PFSK-1 (cell line): ENCODE data around the gene MAP2.

Source experiments
- FOXP2 ChIP-seq: optimal IDR thresholded peaks from 2 replicates; pipeline ENCODE3; 2011; ENCODE audit warnings: borderline replicate concordance, control low read depth, inconsistent platforms; ENCODE audit not compliant: insufficient read depth; ENCODE audit errors: extremely low read length, extremely low read depth
- POLR2AphosphoS5 ChIP-seq: IDR thresholded peaks from 2 replicates; pipeline ENCODE4 v1.6.1; 2012; ENCODE audit warnings: low read depth, mild to moderate bottlenecking, control low read depth, low read length, moderate library complexity
- REST ChIP-seq, 2 experiments: IDR thresholded peaks; 2 replicates each; pipeline versions ENCODE4 v1.6.1 to v1.8.0; 2011 to 2012; ENCODE audit warnings: low read depth in 2 of 2, low read length in 2 of 2, control low read depth in 1 of 2, inconsistent platforms in 1 of 2, mild to moderate bottlenecking in 1 of 2, moderate library complexity in 1 of 2; ENCODE audit not compliant: insufficient read depth in 1 of 2
- SIN3A ChIP-seq: IDR thresholded peaks from 2 replicates; pipeline ENCODE4 v1.6.1; 2012; ENCODE audit warnings: mild to moderate bottlenecking, low read length, moderate library complexity, borderline replicate concordance; ENCODE audit not compliant: insufficient read depth
- TAF1 ChIP-seq: IDR thresholded peaks from 2 replicates; pipeline ENCODE4 v1.6.1; 2012; ENCODE audit warnings: low read length, control low read depth, borderline replicate concordance; ENCODE audit not compliant: insufficient read depth

The MAP2 gene

DNA sequence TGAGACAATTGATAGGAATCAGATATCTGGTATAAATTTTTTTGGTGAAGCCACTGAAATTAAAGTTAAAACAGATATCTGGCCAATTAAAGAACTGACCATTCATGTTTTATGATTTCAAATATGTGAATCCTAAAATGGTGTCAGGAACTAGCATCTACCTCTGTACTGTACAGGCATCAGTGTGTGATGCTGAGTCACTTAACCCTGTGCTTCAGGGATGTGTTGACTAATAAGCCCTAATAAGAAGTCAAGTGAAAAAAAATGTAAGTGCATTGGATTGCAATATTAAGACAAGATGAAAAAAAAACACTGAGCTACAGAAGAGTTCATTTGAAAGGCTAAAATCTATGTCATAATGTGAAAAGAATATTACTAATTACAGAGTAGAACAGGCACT lies 338.7 kb downstream of the MAP2 start:
- TF ChIP-seq POLR2AphosphoS5: no peak
- TF ChIP-seq FOXP2: no peak
- no peak for TF ChIP-seq SIN3A
- TF ChIP-seq TAF1: no peak
- TF ChIP-seq REST (IDR thresholded peaks at IDR 0.05; ENCODE audit: insufficient read depth in 1 of 2, low read depth in 2 of 2, low read length in 2 of 2): no peak

DNA sequence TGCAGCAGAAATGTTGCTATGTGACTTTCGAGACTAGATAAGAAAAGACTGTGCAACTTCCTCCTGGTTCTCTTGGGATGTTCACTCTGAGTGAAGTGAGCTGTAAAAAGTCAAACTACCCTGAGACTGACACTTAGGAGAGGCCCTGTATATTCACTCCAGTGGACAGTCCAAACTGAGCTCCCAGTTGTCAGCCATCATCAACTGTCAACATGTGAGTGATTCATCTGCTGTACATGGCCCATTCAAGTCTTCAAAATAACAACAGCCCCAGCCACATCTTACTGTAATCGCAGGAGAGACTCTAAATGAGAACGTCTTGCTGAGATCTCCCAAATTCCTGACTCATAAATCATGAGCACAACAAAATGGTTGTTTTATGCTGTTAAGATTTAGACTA lies 339.3 kb downstream of the MAP2 start:
- TF ChIP-seq TAF1: no peak
- TF ChIP-seq POLR2AphosphoS5: no peak
- no peak for TF ChIP-seq SIN3A
- TF ChIP-seq FOXP2: no peak
- no peak for TF ChIP-seq REST (IDR thresholded peaks at IDR 0.05; ENCODE audit: insufficient read depth in 1 of 2, low read depth in 2 of 2, low read length in 2 of 2)

DNA sequence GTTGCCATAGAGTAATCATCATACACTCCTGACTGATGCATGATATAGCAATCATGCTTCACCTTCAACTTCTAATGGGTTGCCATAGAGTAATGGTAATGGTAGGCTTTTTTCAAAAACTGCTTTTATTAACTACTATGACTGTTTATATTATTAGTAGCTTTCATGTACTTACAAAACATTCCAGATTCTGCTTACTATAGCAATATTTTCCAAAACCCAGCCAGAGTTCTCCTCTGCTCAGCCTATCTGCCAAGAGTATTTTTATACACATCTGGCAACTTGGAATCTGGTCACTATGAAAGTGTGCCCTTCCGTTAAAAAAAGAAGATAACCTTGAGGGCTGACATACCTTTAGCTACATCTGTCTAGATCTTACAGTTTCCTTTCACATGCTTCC lies 342.8 kb downstream of the MAP2 start:
- no peak for TF ChIP-seq POLR2AphosphoS5
- no peak for TF ChIP-seq FOXP2
- TF ChIP-seq SIN3A: no peak
- no peak for TF ChIP-seq REST (IDR thresholded peaks at IDR 0.05; ENCODE audit: insufficient read depth in 1 of 2, low read depth in 2 of 2, low read length in 2 of 2)
- no peak for TF ChIP-seq TAF1

GRCh38 chr2:209767316-209767715 lies 343.5 kb downstream of the MAP2 start:
- TF ChIP-seq TAF1 (no peak), FOXP2 (no peak), POLR2AphosphoS5 (no peak), REST (IDR thresholded peaks at IDR 0.05; ENCODE audit: insufficient read depth in 1 of 2, low read depth in 2 of 2, low read length in 2 of 2) (no peak), SIN3A (no peak)

- TF ChIP-seq SIN3A: no peak
- no peak for TF ChIP-seq REST (IDR thresholded peaks at IDR 0.05; ENCODE audit: insufficient read depth in 1 of 2, low read depth in 2 of 2, low read length in 2 of 2)
- no peak for TF ChIP-seq POLR2AphosphoS5
- no peak for TF ChIP-seq FOXP2
- no peak for TF ChIP-seq TAF1
These were observed 344.7 kb downstream of the MAP2 start for GRCh38 chr2:209768557-209768956.
